K562 (cell line): ENCODE results near the gene NR1H2. TPM values are rescaled to one million over a fixed set of nuclear protein-coding genes. Genes with fewer than 3 reads are reported as not detected.

Experiments
- AFF4 ChIP-seq: sonication (generic); formaldehyde crosslinking; IDR thresholded peaks from 2 replicates; pipeline ENCODE4 v1.8.0; 2023; ENCODE audit warnings: mild to moderate bottlenecking, missing genetic modification reagents
- BCOR ChIP-seq: fragments of 450-650 bp; IDR thresholded peaks from 2 replicates; pipeline ENCODE4 v1.6.1; 2016
- BDP1 ChIP-seq: IDR thresholded peaks from 3 replicates; pipeline ENCODE4 v1.6.1; 2011; ENCODE audit not compliant: insufficient read length, insufficient read depth
- BHLHE40 ChIP-seq: IDR thresholded peaks from 2 replicates; pipeline ENCODE4 v1.6.1; 2011; ENCODE audit warnings: low read length, improper control_type of control experiment
- NONO ChIP-seq, 2 experiments: fragments of 200-400 bp in 1 of 2; fragments of 450-650 bp in 1 of 2; formaldehyde crosslinking in 1 of 2; IDR thresholded peaks; 2 replicates each; pipeline ENCODE4 v1.6.1; 2017; ENCODE audit warnings: low read depth in 2 of 2, mild to moderate bottlenecking in 2 of 2, moderate library complexity in 2 of 2, low read length in 1 of 2
- RBM25 ChIP-seq: fragments of 200-400 bp; formaldehyde crosslinking; IDR thresholded peaks from 2 replicates; pipeline ENCODE4 v1.6.1; 2018; ENCODE audit warnings: low read length, low read depth, moderate library complexity; ENCODE audit not compliant: severe bottlenecking
- RUNX1 ChIP-seq: sonication (generic); IDR thresholded peaks from 2 replicates; pipeline ENCODE4 v1.6.1; 2016; ENCODE audit warnings: antibody characterized with exemption, low read depth
- SMAD1 ChIP-seq: fragments of 150-350 bp; IDR thresholded peaks from 2 replicates; pipeline ENCODE4 v1.6.1; 2014; ENCODE audit warnings: low read length, low read depth; ENCODE audit not compliant: partially characterized antibody
- STAG1 ChIP-seq: sonication (generic); formaldehyde crosslinking; IDR thresholded peaks from 2 replicates; pipeline ENCODE4 v1.5.0; 2020; ENCODE audit warnings: missing genetic modification reagents, borderline replicate concordance
- TCF7L2 ChIP-seq: fragments of 150-350 bp; IDR thresholded peaks from 2 replicates; pipeline ENCODE4 v1.6.1; 2016; ENCODE audit warnings: low read depth, mild to moderate bottlenecking, low read length, moderate library complexity
- ZFP36 ChIP-seq: fragments of 150-350 bp; IDR thresholded peaks from 2 replicates; pipeline ENCODE4 v1.6.1; 2018; ENCODE audit warnings: low read length, low read depth; ENCODE audit not compliant: partially characterized antibody
- polyA plus RNA-seq, 8 experiments: library from polyadenylated mRNA; depleted of rRNA in 4 of 8; stranded (reverse) in 5 of 8; unstranded in 3 of 8; fragments of >200 nt; fragmentation: Nextera tagmentation in 2 of 8; fragmentation: Illumina TruSeq in 1 of 8; extraction: Ambion mirVana in 2 of 8; extraction: Trizol in 1 of 8; gene quantifications; 2 replicates each; pipeline versions ENCODE4 v1.2.1 to v1.2.3, GENCODE V29; 2011 to 2014; ENCODE audit warnings: inconsistent platforms in 1 of 8, missing spikeins in 1 of 8
- total RNA-seq, 7 experiments: library from RNA; depleted of rRNA in 6 of 7; stranded (reverse); fragments of >200 nt in 6 of 7; fragmentation: Illumina TruSeq in 2 of 7; extraction: Trizol in 2 of 7; gene quantifications; 2 replicates each; pipeline versions ENCODE4 v1.2.1 to v1.2.3, GENCODE V29; 2011 to 2021; ENCODE audit warnings: low replicate concordance in 1 of 7
- TF ChIP-seq, protein P1 (sequence below): IDR thresholded peaks from 2 replicates; pipeline ENCODE4 v1.6.1; 2016; ENCODE audit warnings: missing genetic modification characterization, missing compliant biosample characterization
- TF ChIP-seq, protein P2 (sequence below): fragments of 450-650 bp; IDR thresholded peaks from 2 replicates; pipeline ENCODE4 v1.6.1; 2017; ENCODE audit warnings: mild to moderate bottlenecking, moderate library complexity

The NR1H2 gene
- total and polyA plus RNA-seq, 9 of the 15 experiments (the other 6 are each of a cell fraction or from before 2014, with no cell fraction given) = 0.11 to 73.8 (median 24.0) TPM

DNA sequence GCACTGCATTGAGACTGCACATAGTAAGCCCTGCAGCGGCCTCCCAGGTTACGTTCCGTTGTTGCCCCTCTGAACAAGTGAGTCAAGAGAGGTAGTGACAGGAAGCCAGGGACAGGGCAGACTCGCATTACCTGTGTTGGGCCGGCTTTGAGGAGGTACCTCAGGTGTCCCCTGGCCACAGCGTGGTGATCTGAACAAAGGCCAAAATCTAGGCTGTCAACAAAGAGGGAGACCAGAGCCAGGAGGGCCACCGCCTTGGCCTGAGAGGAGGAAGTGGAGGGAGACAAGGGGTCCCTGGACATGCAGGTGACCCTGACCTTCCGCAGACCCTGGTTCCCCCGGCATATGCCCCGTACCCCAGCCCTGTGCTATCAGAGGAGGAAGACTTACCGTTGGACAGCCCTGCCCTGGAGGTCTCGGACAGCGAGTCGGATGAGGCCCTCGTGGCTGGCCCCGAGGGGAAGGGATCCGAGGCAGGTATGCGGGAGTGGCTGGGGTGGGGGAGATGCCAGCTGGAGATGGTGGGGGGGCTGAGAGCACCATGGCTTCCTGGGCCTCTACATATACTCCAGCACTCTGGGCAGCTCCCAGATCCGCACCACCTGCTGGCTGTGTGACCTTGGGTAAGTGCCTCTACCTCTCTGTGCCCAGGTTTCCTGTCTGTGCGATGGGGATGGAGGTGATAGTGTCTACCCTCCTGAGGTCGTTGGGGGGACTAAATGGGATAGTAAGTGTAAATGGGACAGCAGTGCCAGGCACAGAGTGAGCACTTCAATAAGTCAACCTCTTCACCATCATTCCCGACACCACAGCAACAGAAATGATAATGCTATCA lies 47.2 kb downstream of the NR1H2 start (continued):
- peak; percentile 74 for TF ChIP-seq RBM25
- TF ChIP-seq ZFP36 = peak; percentile 81
- no peak for TF ChIP-seq BDP1
- TF ChIP-seq, protein P1, sequence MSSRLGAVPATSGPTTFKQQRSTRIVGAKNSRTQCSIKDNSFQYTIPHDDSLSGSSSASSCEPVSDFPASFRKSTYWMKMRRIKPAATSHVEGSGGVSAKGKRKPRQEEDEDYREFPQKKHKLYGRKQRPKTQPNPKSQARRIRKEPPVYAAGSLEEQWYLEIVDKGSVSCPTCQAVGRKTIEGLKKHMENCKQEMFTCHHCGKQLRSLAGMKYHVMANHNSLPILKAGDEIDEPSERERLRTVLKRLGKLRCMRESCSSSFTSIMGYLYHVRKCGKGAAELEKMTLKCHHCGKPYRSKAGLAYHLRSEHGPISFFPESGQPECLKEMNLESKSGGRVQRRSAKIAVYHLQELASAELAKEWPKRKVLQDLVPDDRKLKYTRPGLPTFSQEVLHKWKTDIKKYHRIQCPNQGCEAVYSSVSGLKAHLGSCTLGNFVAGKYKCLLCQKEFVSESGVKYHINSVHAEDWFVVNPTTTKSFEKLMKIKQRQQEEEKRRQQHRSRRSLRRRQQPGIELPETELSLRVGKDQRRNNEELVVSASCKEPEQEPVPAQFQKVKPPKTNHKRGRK (tag) = no peak
- TF ChIP-seq, protein P2, sequence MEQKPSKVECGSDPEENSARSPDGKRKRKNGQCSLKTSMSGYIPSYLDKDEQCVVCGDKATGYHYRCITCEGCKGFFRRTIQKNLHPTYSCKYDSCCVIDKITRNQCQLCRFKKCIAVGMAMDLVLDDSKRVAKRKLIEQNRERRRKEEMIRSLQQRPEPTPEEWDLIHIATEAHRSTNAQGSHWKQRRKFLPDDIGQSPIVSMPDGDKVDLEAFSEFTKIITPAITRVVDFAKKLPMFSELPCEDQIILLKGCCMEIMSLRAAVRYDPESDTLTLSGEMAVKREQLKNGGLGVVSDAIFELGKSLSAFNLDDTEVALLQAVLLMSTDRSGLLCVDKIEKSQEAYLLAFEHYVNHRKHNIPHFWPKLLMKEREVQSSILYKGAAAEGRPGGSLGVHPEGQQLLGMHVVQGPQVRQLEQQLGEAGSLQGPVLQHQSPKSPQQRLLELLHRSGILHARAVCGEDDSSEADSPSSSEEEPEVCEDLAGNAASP = no peak
- TF ChIP-seq RUNX1 = no peak
- TF ChIP-seq AFF4 (CRISPR knock-in tag) = no peak
- no peak for TF ChIP-seq BHLHE40
- peak; percentile 66 for TF ChIP-seq BCOR
- TF ChIP-seq NONO (IDR thresholded peaks at IDR 0.05; ENCODE audit: low read depth in 2 of 2, low read length in 1 of 2) = no peak
- TF ChIP-seq STAG1 (CRISPR knock-in tag) = no peak
- TF ChIP-seq TCF7L2 = no peak
- no peak for TF ChIP-seq SMAD1
